ENCODE results near the gene SHB.

DNA sequence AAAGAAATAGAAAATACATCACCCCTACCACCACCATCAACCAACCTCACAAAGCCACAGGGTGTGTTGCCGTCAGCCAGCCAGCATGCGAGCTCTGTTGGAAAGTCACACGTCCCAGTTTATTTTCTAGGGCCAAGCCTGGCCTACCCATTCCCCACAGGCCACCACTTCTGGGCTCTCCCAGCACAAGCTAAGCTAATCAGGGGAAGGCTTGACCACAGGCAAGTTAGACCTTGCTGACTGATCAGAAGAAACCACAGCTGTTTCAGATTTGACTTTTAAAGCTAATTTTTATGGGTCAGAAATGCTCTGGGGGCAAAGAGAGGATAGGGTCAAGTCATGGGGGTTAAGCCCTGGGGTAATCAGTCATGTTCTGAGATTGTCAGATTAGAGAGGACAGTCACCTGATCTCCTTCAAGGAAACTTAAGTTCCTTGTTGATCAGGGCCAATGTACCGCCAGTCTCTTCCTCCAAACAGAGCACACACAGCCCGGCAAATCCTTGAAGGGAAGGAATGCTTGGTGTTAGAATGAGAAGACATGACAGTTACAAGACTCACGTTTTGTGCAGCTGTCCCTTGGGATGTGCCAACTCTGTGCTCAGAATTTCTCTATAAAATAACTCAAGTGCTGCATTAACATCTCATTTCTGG lies 7.6 kb downstream of the SHB start:
- no peak for TF ChIP-seq POLR2A (IDR thresholded peaks at IDR 0.05)
- TF ChIP-seq, protein P1, sequence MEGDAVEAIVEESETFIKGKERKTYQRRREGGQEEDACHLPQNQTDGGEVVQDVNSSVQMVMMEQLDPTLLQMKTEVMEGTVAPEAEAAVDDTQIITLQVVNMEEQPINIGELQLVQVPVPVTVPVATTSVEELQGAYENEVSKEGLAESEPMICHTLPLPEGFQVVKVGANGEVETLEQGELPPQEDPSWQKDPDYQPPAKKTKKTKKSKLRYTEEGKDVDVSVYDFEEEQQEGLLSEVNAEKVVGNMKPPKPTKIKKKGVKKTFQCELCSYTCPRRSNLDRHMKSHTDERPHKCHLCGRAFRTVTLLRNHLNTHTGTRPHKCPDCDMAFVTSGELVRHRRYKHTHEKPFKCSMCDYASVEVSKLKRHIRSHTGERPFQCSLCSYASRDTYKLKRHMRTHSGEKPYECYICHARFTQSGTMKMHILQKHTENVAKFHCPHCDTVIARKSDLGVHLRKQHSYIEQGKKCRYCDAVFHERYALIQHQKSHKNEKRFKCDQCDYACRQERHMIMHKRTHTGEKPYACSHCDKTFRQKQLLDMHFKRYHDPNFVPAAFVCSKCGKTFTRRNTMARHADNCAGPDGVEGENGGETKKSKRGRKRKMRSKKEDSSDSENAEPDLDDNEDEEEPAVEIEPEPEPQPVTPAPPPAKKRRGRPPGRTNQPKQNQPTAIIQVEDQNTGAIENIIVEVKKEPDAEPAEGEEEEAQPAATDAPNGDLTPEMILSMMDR (IDR thresholded peaks at IDR 0.05) = no peak
- TF ChIP-seq EP300 (IDR thresholded peaks at IDR 0.05) = no peak
